GM19397 (cell line): ENCODE measurements around the gene G3BP1.
"Not testable (repeated sequence)": the region's sequence is repeated elsewhere in the genome, so short reads cannot be mapped to it uniquely, and the experiment has no call there.

Experiments used
- ATAC-seq: cut with Tn5 transposase; IDR thresholded peaks from one replicate; pipeline ENCODE4 v1.9.1; 2021; ENCODE audit warnings: mild to moderate bottlenecking, moderate library complexity; ENCODE audit not compliant: unreplicated experiment

The G3BP1 gene

DNA sequence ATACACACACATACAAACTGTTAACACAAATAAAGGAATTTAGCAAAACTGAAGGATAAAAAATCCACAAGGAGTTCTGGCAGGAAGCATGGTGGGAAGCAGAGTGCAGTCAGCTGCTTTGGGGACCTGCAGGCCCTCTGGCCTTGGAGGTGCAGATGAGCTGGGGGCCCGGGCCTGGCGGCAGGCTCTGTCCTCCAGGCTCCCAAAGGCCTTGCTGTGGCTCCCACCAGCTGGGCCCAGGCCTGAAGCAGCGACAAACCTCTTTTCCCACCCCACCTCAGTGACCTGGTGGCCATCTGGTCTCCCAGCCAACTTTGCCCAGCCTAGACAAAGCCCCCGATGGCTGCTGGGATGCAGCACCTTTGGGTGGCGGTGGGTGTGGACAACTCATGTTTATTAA lies 85.1 kb downstream of the G3BP1 start:
- ATAC-seq = no peak

DNA sequence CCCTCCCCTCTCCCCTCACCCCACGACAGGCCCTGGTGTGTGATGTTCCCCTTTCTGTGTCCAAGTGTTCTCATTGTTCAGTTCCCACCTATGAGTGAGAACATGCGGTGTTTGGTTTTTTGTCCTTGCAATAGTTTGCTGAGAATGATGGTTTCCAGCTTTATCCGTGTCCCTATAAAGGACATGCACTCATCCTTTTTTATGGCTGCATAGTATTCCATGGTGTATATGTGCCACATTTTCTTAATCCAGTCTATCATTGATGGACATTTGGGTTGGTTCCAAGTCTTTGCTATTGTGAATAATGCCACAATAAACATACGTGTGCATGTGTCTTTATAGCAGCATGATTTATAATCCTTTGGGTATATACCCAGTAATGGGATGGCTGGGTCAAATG lies 89.1 kb downstream of the G3BP1 start:
- not testable (repeated sequence) for ATAC-seq
